Activated T-helper 2 cell treated with anti-CD3 and anti-CD28 coated beads, Interferon-gamma antibody, Interleukin-2, Interleukin-4, amounts not matched to agents 10 μg/mL and 5 μg/mL and 100 μg/mL, durations not matched to agents 14 hours and 24 hours and 36 hours (primary cell): ENCODE data around the gene SLC36A2. TPM values are rescaled to one million over a fixed set of nuclear protein-coding genes. Genes with fewer than 3 reads are reported as not detected.

ENCODE experiments used
- DNase-seq: peaks from one replicate; pipeline ENCODE4 v3.0.0; 2021; ENCODE audit warnings: low spot score
- H3K27ac Mint-ChIP-seq: one replicate; pipeline ENCODE4 v1.8.0; 2021; ENCODE audit warnings: mixed read lengths
- H3K27me3 Mint-ChIP-seq: one replicate; pipeline ENCODE4 v1.8.0; 2021; ENCODE audit warnings: low read depth, mixed read lengths
- H3K36me3 Mint-ChIP-seq: one replicate; pipeline ENCODE4 v1.8.0; 2021; ENCODE audit warnings: low read depth, mixed read lengths
- H3K4me1 Mint-ChIP-seq: one replicate; pipeline ENCODE4 v1.8.0; 2021; ENCODE audit warnings: low read depth, mixed read lengths
- H3K4me3 Mint-ChIP-seq: one replicate; pipeline ENCODE4 v1.8.0; 2021; ENCODE audit warnings: low read depth, mild to moderate bottlenecking, moderate library complexity, mixed read lengths
- H3K9me3 Mint-ChIP-seq: one replicate; pipeline ENCODE4 v1.8.0; 2021; ENCODE audit warnings: mixed read lengths
- intact Hi-C: fragments of 100-400 bp; cut with micrococcal nuclease; formaldehyde crosslinking; loops from one replicate; pipeline ENCODE4 v1.15.1; 2023
- total RNA-seq: library from RNA; stranded (reverse); gene quantifications from 2 replicates; pipeline ENCODE4 v1.2.3, GENCODE V29; 2022

Gene SLC36A2
- total RNA-seq, 1 donor from 2014 or later, result not detected

- H3K27me3 Mint-ChIP-seq, result no peaks in the 10 kb centered on the region
- intact Hi-C loops, result loop anchor here (2.0 kb wide), 1 partner anchor 18 kb away; the partner anchor contains the start of gene GM2A
- H3K4me3 Mint-ChIP-seq, result no peak overlapping the region
- DNase-seq, result no peak
- no peak overlapping the region for H3K27ac Mint-ChIP-seq
- H3K4me1 Mint-ChIP-seq, result no peaks in the 10 kb centered on the region
- peaks cover 18% of the 10 kb centered on the region for H3K36me3 Mint-ChIP-seq
- no peaks in the 10 kb centered on the region for H3K9me3 Mint-ChIP-seq
Observed at GRCh38 chr5:151270599-151270998, 76.8 kb downstream of the SLC36A2 start.

- Mint-ChIP-seq H3K4me1 (peaks cover 12% of the 10 kb centered on the region), H3K27me3 (no peaks in the 10 kb centered on the region), H3K27ac (no peak overlapping the region), H3K36me3 (peaks cover 32% of the 10 kb centered on the region), H3K4me3 (no peak overlapping the region), H3K9me3 (no peaks in the 10 kb centered on the region)
- intact Hi-C loops, result no loop called here
- no peak for DNase-seq
Observed at GRCh38 chr5:151267491-151268260, 79.7 kb downstream of the SLC36A2 start.

Other genes starting within 250 kb of the SLC36A2 start
- gene ANXA6, start 189.8 kb downstream of the SLC36A2 start, total RNA-seq, result 560 and 569 TPM in 2 replicates
- 29.8 and 31.4 TPM in 2 replicates for gene CCDC69, start 123.5 kb downstream of the SLC36A2 start, total RNA-seq
- gene GM2A, start 94.4 kb downstream of the SLC36A2 start, total RNA-seq, result 20.4 and 20.9 TPM in 2 replicates
- gene SLC36A3, start 43.8 kb downstream of the SLC36A2 start, total RNA-seq, result not detected in 2 replicates
- gene SLC36A1, start 100.0 kb upstream of the SLC36A2 start, total RNA-seq, result 6.0 and 6.2 TPM in 2 replicates
- under 0.01 TPM in 1 of 2 replicates, not detected in the other for gene FAT2, start 243.8 kb upstream of the SLC36A2 start, total RNA-seq